Keratinocyte (primary cell): Measurements from ENCODE around the gene CCBE1.

Experiments used
- CTCF ChIP-seq, 3 experiments: IDR thresholded peaks in 1 of 3; conservative IDR thresholded peaks in 1 of 3; optimal IDR thresholded peaks in 1 of 3; 2 replicates in 2 of 3; 3 replicates in 1 of 3; pipeline versions ENCODE3 to v1.5.1; 2011; ENCODE audit warnings: low read length in 3 of 3, mild to moderate bottlenecking in 3 of 3, moderate library complexity in 2 of 3, control low read depth in 1 of 3, inconsistent platforms in 1 of 3; ENCODE audit not compliant: insufficient read depth in 2 of 3; ENCODE audit errors: extremely low read depth in 1 of 3
- EZH2 ChIP-seq: IDR thresholded peaks from one replicate; pipeline ENCODE4 v1.6.1; 2012; ENCODE audit warnings: inconsistent platforms, mild to moderate bottlenecking, low read length, moderate library complexity

DNA sequence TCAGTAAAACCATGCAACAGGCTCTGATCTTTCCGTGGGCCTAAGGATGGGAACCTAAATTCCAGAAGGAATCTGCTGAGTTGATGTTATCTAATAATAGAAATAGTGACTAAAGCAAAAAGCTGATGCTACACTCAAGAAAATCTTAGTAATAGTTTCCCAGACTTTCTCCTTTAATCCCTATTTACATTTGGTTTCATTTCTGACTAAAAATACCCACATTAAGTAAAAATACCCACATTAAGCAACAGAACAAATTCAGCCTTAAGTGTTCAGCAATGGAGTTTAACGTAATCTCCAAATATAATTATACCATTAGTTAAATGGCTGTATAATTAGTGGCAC lies 50.3 kb downstream of the CCBE1 start:
- TF ChIP-seq CTCF (optimal IDR thresholded peaks at IDR 0.05 in 1 of 3, IDR thresholded peaks at IDR 0.05 in 1 of 3, conservative IDR thresholded peaks at IDR 0.05 in 1 of 3; ENCODE audit: extremely low read depth in 1 of 3, insufficient read depth in 2 of 3, low read length in 3 of 3) (no peak), EZH2 (no peak)
